Activated naive CD4-positive, alpha-beta T cell (primary cell): ENCODE data around the gene FAHD1.
"Not testable (repeated sequence)": the region's sequence is repeated elsewhere in the genome, so short reads cannot be mapped to it uniquely, and the experiment has no call there.

Experiments used
- DNase-seq, 4 experiments: peaks; one replicate each; lab custom pipeline; 2025; lab: John Stamatoyannopoulos, UW

The FAHD1 gene

GRCh38 chr16:1846416-1846815 is 19.4 kb downstream of the FAHD1 start:
- DNase-seq = no peak

GRCh38 chr16:1850981-1851380 is 24.0 kb downstream of the FAHD1 start:
- DNase-seq = no peak

- no peak for DNase-seq
Measured at GRCh38 chr16:1851793-1852192, 24.8 kb downstream of the FAHD1 start.

- DNase-seq = no peak
Measured at GRCh38 chr16:1857433-1858097, 30.6 kb downstream of the FAHD1 start.

GRCh38 chr16:1858189-1858865 is 31.3 kb downstream of the FAHD1 start:
- DNase-seq = no peak

- DNase-seq = no peak
Measured at GRCh38 chr16:1859650-1860049, 32.6 kb downstream of the FAHD1 start.

GRCh38 chr16:1861730-1862129 is 34.7 kb downstream of the FAHD1 start:
- DNase-seq = no peak

GRCh38 chr16:1862394-1862793 is 35.4 kb downstream of the FAHD1 start:
- no peak for DNase-seq

- DNase-seq = no peak
Measured at GRCh38 chr16:1863681-1864460, 36.9 kb downstream of the FAHD1 start.

- DNase-seq = no peak
Measured at GRCh38 chr16:1865902-1866690, 39.1 kb downstream of the FAHD1 start.

GRCh38 chr16:1870365-1871082 is 43.5 kb downstream of the FAHD1 start:
- no peak for DNase-seq

- peak in 2 of 4 experiments; percentile 26 to 42 for DNase-seq
Measured at GRCh38 chr16:1871974-1872635, 45.1 kb downstream of the FAHD1 start, which contains the start of gene MEIOB. Gene MEIOB (minus strand): TSS chr16:1872164. CDS start chr16:1868175, 3,989 bp downstream.

- DNase-seq = no peak
Measured at GRCh38 chr16:1874854-1875253, 47.8 kb downstream of the FAHD1 start.

- not testable (repeated sequence) for DNase-seq
Measured at GRCh38 chr16:1876066-1876465, 49.1 kb downstream of the FAHD1 start.

GRCh38 chr16:1876468-1876867 is 49.5 kb downstream of the FAHD1 start:
- DNase-seq = no peak

GRCh38 chr16:1877089-1877488 is 50.1 kb downstream of the FAHD1 start:
- DNase-seq = no peak

- no peak for DNase-seq
Measured at GRCh38 chr16:1877804-1878203, 50.8 kb downstream of the FAHD1 start.

- DNase-seq = no peak
Measured at GRCh38 chr16:1878256-1878655, 51.2 kb downstream of the FAHD1 start.
